GM18498 (cell line): ENCODE measurements around the gene NUAK2.

Source experiments
- ATAC-seq: cut with Tn5 transposase; IDR thresholded peaks from one replicate; pipeline ENCODE4 v1.9.1; 2021; ENCODE audit warnings: mild to moderate bottlenecking, moderate library complexity; ENCODE audit not compliant: unreplicated experiment

The NUAK2 gene

DNA sequence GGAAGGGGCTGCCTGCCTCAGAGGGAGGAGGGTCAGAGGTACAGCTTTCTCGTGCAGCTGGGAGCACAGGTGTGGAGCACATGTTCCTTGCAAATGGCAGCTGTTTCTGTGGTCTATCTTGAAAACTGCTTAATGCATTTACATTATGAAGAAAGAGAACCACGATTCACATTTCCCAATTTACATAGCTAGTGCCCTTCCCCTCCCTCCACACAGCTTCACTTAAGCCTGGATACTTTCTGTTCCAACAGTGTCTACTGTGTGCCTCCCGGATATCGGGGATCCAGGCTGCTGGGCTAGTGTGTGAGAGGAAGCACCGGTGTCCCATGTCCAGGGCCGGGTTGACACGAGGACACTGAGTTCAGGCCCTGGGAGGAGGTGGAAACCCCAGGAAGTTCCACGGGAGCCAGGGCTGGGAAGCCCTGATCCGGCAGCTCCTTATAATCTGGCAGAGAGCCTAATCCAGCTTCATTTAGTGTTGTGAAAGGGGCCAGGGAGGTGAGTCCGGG, 62.2 kb downstream of the NUAK2 start:
- ATAC-seq = no peak

DNA sequence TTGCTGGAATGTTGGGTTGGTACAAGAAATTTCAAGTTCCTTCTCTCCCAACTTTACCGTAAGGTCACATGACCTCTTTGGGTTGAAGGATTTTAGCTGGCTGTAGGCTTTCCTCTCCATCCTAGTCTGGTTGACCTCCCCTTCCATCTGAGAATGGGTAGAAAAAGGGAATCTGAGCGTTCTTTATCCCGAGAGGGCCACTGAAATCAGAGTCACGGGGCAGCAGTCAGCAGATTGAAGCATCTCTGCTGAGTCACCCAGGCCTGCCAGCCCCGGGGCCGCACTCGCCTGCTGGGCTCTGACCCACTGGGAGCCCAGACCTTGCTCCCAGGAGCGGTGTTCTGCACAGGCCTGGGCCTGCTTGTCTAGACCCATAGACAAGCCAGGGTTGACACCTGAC, 62.8 kb downstream of the NUAK2 start:
- ATAC-seq = no peak

DNA sequence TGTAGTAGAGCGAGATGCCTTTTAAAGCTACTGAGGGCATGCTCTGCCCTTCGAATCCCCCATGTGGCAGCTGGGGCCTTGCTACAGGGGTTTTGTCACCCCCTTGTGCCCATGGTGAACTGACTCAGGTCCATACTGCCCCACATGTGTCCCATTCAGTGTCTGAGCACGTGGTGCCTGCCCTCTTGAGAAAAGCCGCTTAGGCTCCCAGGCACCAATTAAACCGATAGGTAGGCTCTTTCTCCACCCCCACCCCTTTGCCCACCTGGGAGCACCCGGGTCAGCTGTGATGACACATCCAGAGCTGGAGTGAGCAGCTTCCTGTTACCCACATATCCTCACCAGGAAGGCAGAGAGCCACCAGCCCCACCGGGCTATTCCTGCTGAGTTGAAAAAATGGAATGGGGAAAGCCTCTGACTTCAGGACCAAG, 63.3 kb downstream of the NUAK2 start:
- no peak for ATAC-seq

DNA sequence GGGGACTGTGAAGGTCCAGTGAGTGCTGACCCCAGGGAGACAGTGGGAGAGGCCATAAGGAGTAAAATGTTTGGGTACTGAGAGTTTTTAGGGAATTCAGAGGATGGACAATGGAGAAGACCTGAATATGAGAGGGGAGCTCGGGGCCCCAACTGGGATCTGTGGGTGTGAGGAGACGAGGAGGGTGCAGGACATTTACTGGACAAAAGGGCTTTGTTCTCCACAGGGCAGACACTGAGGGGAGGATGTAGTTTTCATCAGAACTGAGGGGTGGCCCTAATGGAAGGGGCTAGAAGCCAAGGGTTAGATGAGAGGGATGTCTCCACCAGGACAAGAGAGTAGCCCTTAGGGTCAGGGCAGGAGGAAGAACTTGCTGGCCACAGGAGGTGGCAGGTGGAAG, 63.8 kb downstream of the NUAK2 start:
- no peak for ATAC-seq

DNA sequence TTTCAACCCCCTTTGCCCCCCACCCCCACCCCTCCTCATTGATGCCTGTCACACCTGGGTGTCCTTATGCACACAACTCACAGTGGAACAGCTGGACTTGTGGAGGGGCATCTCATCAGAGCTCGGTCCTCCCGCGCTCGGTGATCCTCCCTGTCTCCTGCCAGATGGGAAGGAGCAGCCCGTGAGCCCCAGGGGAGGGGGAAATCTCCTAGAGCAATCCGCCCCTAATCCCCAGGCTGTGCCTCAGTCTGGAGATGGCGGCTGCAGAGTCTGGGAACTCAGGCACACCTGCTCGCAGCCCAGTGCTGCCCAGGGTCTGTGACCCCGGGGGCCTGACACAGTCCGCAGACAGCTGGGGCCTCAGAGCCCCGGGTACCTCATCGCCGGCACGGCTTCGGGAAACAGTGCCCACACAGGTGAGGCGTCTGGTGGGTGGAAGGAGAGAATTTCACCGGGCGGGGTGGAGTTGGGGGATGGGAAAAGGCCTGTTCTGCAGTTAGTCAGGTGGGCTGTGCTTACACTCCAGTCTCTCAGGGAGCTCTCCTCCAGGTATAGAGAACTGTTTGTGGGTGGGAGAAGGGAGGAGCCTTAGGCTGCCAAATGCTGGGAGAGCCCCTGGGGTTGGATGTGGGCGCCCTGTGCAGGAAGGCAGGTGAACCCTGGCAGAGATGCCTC, 64.5 kb downstream of the NUAK2 start:
- ATAC-seq = no peak

DNA sequence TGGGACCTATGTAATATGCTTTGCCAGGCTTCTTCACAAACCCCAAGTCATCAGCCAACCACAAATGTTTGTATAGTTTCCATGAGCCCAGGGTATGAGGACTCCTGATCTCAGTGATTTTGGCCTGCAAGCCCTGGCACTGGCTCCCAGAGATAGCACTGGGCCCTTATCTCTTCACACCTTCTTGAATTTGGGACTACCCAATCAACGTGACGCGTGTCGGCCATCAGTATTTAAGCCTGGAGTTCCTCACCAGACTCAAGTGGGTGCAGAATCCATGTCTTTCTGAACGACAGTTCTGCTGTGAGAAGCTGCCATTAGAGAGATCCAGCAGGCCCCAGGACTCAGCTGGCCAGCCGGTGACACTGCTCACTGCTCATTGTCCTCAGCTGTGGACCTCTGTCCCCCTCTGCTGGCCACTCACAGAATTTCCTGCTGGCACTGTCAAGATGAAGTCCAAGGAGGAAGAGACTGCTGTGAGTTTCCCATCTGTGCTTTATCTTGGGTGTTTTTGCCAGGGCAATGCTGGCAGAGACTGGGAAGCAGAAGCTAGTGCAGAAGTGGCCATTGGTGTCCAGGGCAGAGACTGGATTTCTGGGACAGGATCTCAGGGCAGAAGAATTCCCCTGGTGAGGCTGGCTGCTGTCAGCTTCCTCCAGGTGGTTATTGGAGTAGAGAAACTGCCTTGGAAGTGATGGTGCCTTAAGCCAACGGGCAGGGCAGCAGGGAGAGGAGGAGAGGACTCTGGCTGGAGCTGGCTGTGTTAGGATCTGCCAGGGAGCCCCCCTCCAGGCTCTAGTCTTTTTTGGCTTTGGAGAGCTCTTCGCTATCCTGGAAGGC, 65.4 kb downstream of the NUAK2 start:
- peak; percentile 58 for ATAC-seq
